ENCODE results near the gene MDFI.

DNA sequence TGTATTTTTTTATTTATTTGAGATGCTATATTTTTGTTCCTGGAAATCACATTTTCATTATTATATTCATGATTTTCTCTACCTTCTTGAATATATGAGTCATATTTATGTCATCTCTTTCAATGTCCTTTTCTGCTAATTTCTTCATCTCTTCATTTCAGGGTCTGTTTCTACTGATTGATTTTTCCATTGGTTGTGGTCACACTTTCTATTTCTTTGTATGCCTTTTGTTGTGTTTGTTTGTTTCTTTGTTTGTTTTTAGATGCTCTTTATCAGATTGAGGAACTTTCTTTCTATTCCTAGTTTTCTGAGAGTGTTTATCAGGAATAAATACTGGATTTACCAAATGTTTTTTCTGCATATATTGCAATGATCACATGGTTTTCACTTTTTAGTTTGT lies 16.9 kb upstream of the MDFI start:
- no peak for TF ChIP-seq SMC3 (conservative IDR thresholded peaks at IDR 0.05; ENCODE audit: poor library complexity)
- no peak for TF ChIP-seq POLR2AphosphoS5 (IDR thresholded peaks at IDR 0.05)
- TF ChIP-seq, protein P1, sequence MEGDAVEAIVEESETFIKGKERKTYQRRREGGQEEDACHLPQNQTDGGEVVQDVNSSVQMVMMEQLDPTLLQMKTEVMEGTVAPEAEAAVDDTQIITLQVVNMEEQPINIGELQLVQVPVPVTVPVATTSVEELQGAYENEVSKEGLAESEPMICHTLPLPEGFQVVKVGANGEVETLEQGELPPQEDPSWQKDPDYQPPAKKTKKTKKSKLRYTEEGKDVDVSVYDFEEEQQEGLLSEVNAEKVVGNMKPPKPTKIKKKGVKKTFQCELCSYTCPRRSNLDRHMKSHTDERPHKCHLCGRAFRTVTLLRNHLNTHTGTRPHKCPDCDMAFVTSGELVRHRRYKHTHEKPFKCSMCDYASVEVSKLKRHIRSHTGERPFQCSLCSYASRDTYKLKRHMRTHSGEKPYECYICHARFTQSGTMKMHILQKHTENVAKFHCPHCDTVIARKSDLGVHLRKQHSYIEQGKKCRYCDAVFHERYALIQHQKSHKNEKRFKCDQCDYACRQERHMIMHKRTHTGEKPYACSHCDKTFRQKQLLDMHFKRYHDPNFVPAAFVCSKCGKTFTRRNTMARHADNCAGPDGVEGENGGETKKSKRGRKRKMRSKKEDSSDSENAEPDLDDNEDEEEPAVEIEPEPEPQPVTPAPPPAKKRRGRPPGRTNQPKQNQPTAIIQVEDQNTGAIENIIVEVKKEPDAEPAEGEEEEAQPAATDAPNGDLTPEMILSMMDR (IDR thresholded peaks at IDR 0.05; ENCODE audit: poor library complexity, severe bottlenecking), result no peak
- no peak for TF ChIP-seq EZH2 (IDR thresholded peaks at IDR 0.05; ENCODE audit: borderline replicate concordance, insufficient read depth, low read length, poor library complexity, severe bottlenecking)

Measured in neural cell (in vitro differentiated cells).